ENCODE results near the gene ARL14EPL. TPM values are rescaled to one million over a fixed set of nuclear protein-coding genes. Genes with fewer than 3 reads are reported as not detected.

ARL14EPL gene
- total and polyA plus RNA-seq, 2 experiments from 2014 or later, result not detected

- no peak for TF ChIP-seq ZNF462 (CRISPR knock-in tag; IDR thresholded peaks at IDR 0.05)
- no peak for TF ChIP-seq JUNB (IDR thresholded peaks at IDR 0.05; ENCODE audit: unreplicated experiment)
Observed at GRCh38 chr5:115983519-115983918, 48.8 kb upstream of the ARL14EPL start (continued).

GRCh38 chr5:115985802-115986757 lies 46.2 kb upstream of the ARL14EPL start:
- Histone ChIP-seq H3K9me2 (ENCODE audit: insufficient read depth) (peaks cover 5% of the 10 kb centered on the region; the same call in 1 of the 2 replicates), H3K79me2 (replicated peaks; ENCODE audit: insufficient read depth) (no peaks in the 10 kb centered on the region), H2AFZ (no peak overlapping the region), H3K4me2 (no peak overlapping the region), H4K20me1 (replicated peaks; ENCODE audit: insufficient read depth) (no peaks in the 10 kb centered on the region), H3K4me3 (no peak overlapping the region), H3K4me1 (ENCODE audit: insufficient read depth) (no peaks in the 10 kb centered on the region), H3K27me3 (ENCODE audit: insufficient read depth) (no peaks in the 10 kb centered on the region), H3K36me3 (ENCODE audit: insufficient read depth) (no peaks in the 10 kb centered on the region), H3F3A (replicated peaks; ENCODE audit: low read depth) (no peaks in the 10 kb centered on the region), H3K27ac (ENCODE audit: low read depth) (no peak overlapping the region)
- no peaks in the 10 kb centered on the region for H3K4me1 Mint-ChIP-seq
- no peaks in the 10 kb centered on the region for H3K36me3 Mint-ChIP-seq (ENCODE audit: low read depth)
- DNase-seq (ENCODE audit: low spot score) (no peak), ATAC-seq (no peak)
- no peaks in the 10 kb centered on the region for H3K27me3 Mint-ChIP-seq (ENCODE audit: insufficient read depth, low read depth, poor library complexity)
- H3K27ac Mint-ChIP-seq, result no peak overlapping the region
- H3K9me3 Mint-ChIP-seq, result no peaks in the 10 kb centered on the region
- no peak overlapping the region for H3K4me3 Mint-ChIP-seq
- TF ChIP-seq EZH2 (IDR thresholded peaks at IDR 0.05; ENCODE audit: low read depth, unreplicated experiment) (no peak), JUNB (IDR thresholded peaks at IDR 0.05; ENCODE audit: unreplicated experiment) (no peak), EZH2phosphoT487 (IDR thresholded peaks at IDR 0.05; ENCODE audit: unreplicated experiment) (no peak), ZNF462 (CRISPR knock-in tag; IDR thresholded peaks at IDR 0.05) (no peak), CTCF (conservative IDR thresholded peaks at IDR 0.05; ENCODE audit: low read depth in 2 of 2) (no peak)
